SU-DHL-6 (cell line): ENCODE results near the gene HOMER2.
A peak's percentile ranks its signal among the peaks of the same experiment; 100 is the strongest.

ENCODE experiments used
- H2AFZ ChIP-seq: fragments of 200-600 bp; sonication (generic); 2 replicates; pipeline ENCODE4 v1.6.1; 2014; ENCODE audit warnings: low read depth, mild to moderate bottlenecking, moderate library complexity, mixed read lengths, antibody characterized with exemption, low read length; ENCODE audit not compliant: severe bottlenecking
- H3F3A ChIP-seq: fragments of 200-600 bp; shearing (Covaris generic); 2 replicates; pipeline ENCODE4 v1.6.0; 2016; ENCODE audit warnings: antibody characterized with exemption, mild to moderate bottlenecking; ENCODE audit not compliant: insufficient read depth
- H3K27ac ChIP-seq: fragments of 200-600 bp; sonication (generic); 2 replicates; pipeline ENCODE4 v1.5.1; 2016; ENCODE audit warnings: low read depth, mild to moderate bottlenecking, low read length, moderate library complexity, mixed read lengths
- H3K27me3 ChIP-seq: fragments of 200-600 bp; sonication (generic), shearing (Covaris generic); 2 replicates; pipeline ENCODE4 v1.6.0; 2014; ENCODE audit warnings: mild to moderate bottlenecking, low read length
- H3K36me3 ChIP-seq: fragments of 200-600 bp; sonication (generic); 2 replicates; pipeline ENCODE4 v1.6.1; 2014; ENCODE audit warnings: mild to moderate bottlenecking, low read length, mixed read lengths
- H3K4me2 ChIP-seq: fragments of 300-600, 200-600 bp; shearing (Covaris generic), sonication (generic); 2 replicates; pipeline ENCODE4 v1.6.0; 2014; ENCODE audit warnings: low read length, low read depth, mild to moderate bottlenecking; ENCODE audit not compliant: poor library complexity, severe bottlenecking
- H3K4me3 ChIP-seq: fragments of 200-600 bp; sonication (generic); 2 replicates; pipeline ENCODE4 v1.5.1; 2014; ENCODE audit warnings: antibody characterized with exemption, low read length, mild to moderate bottlenecking, mixed read lengths; ENCODE audit not compliant: insufficient read depth, poor library complexity, severe bottlenecking
- H3K79me2 ChIP-seq: fragments of 200-600 bp; sonication (generic); 2 replicates; pipeline ENCODE4 v1.6.1; 2014; ENCODE audit warnings: mild to moderate bottlenecking, low read length, moderate library complexity; ENCODE audit not compliant: insufficient read depth
- H3K9ac ChIP-seq: fragments of 200-600 bp; sonication (generic); 2 replicates; pipeline ENCODE4 v1.7.0; 2014; ENCODE audit warnings: mild to moderate bottlenecking, low read length
- H3K9me2 ChIP-seq: fragments of 200-600 bp; sonication (generic); replicated peaks from 2 replicates; pipeline ENCODE4 v1.6.1; 2014; ENCODE audit warnings: low read length; ENCODE audit not compliant: insufficient read depth
- H3K9me3 ChIP-seq: fragments of 200-600 bp; sonication (generic); 2 replicates; pipeline ENCODE4 v1.6.1; 2014; ENCODE audit warnings: low read length, mixed read lengths; ENCODE audit not compliant: insufficient read depth
- H4K20me1 ChIP-seq: fragments of 200-600 bp; sonication (generic); 2 replicates; pipeline ENCODE4 v1.6.1; 2014; ENCODE audit warnings: low read depth, mild to moderate bottlenecking, antibody characterized with exemption, low read length, moderate library complexity, mixed read lengths
- EZH2phosphoT487 ChIP-seq: fragments of 200-600 bp; sonication (generic), shearing (Covaris generic); conservative IDR thresholded peaks from 2 replicates; pipeline ENCODE4 v1.6.1; 2018; ENCODE audit warnings: mild to moderate bottlenecking, antibody characterized with exemption, low read length, moderate library complexity, mixed read lengths
- TF ChIP-seq, protein P1 (sequence below): fragments of 200-600 bp; sonication (generic); IDR thresholded peaks from one replicate; pipeline ENCODE4 v1.5.1; 2017; ENCODE audit warnings: antibody characterized with exemption, mild to moderate bottlenecking, low read length, moderate library complexity; ENCODE audit not compliant: insufficient read depth, poor library complexity, severe bottlenecking

The HOMER2 gene

DNA sequence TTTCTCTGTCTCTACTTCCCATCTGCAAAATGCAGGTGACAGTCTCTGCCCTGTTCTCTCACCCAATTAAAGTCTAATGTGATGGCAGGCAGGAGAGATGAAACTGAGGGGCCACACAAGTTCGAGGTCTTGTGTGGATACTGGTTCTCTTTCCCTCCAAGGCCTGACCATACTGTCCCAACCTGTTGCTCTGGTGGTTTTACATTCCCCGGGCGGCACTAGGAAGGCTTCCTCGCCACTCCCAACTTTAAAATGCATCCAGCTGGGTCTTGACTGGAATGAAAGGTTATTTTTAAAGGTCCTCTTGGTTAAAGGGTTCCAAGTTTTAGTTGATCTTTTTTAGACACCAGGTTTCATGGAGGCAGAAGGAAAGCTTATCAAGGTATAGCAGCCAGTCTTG, 105.9 kb downstream of the HOMER2 start:
- TF ChIP-seq EZH2phosphoT487, result no peak
- TF ChIP-seq, protein P1, sequence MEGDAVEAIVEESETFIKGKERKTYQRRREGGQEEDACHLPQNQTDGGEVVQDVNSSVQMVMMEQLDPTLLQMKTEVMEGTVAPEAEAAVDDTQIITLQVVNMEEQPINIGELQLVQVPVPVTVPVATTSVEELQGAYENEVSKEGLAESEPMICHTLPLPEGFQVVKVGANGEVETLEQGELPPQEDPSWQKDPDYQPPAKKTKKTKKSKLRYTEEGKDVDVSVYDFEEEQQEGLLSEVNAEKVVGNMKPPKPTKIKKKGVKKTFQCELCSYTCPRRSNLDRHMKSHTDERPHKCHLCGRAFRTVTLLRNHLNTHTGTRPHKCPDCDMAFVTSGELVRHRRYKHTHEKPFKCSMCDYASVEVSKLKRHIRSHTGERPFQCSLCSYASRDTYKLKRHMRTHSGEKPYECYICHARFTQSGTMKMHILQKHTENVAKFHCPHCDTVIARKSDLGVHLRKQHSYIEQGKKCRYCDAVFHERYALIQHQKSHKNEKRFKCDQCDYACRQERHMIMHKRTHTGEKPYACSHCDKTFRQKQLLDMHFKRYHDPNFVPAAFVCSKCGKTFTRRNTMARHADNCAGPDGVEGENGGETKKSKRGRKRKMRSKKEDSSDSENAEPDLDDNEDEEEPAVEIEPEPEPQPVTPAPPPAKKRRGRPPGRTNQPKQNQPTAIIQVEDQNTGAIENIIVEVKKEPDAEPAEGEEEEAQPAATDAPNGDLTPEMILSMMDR, result no peak
- Histone ChIP-seq H3K9me2 (no peaks in the 10 kb centered on the region), H4K20me1 (no peaks in the 10 kb centered on the region), H3F3A (peaks cover 13% of the 10 kb centered on the region), H3K4me2 (no peak overlapping the region), H3K27ac (no peak overlapping the region), H3K27me3 (no peaks in the 10 kb centered on the region), H3K4me3 (no peak overlapping the region), H2AFZ (no peak overlapping the region), H3K9me3 (no peaks in the 10 kb centered on the region), H3K36me3 (no peaks in the 10 kb centered on the region), H3K79me2 (no peaks in the 10 kb centered on the region), H3K9ac (no peak overlapping the region)

DNA sequence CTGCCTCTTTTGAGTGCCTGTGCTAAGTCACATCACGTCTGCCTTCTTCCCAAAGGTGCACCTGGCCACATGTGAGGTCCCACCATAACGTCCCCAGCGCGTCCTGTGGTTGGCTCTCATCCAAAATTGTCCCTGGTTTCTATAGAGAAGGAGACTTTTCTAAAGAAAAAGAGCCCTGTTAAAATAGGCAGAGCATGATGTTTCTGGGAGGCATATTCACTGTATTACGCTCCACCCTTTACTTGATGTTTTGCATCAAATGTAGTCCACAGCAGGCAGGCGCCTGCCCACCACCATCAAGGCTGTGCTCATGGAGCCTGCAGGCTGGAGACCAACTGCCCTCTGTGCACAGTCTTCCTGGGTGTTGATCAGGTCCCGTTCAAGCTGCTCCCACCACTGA, 106.8 kb downstream of the HOMER2 start:
- H3F3A ChIP-seq, result peaks cover 18% of the 10 kb centered on the region
- no peak overlapping the region for H3K27ac ChIP-seq
- no peak overlapping the region for H3K4me3 ChIP-seq
- no peaks in the 10 kb centered on the region for H3K79me2 ChIP-seq
- TF ChIP-seq, protein P1, result no peak
- TF ChIP-seq EZH2phosphoT487, result no peak
- H3K9me3 ChIP-seq, result no peaks in the 10 kb centered on the region
- H3K9ac ChIP-seq, result no peak overlapping the region
- no peak overlapping the region for H3K4me2 ChIP-seq
- no peaks in the 10 kb centered on the region for H3K27me3 ChIP-seq
- no peaks in the 10 kb centered on the region for H4K20me1 ChIP-seq
- H3K36me3 ChIP-seq, result no peaks in the 10 kb centered on the region
- no peak overlapping the region for H2AFZ ChIP-seq
- no peaks in the 10 kb centered on the region for H3K9me2 ChIP-seq

DNA sequence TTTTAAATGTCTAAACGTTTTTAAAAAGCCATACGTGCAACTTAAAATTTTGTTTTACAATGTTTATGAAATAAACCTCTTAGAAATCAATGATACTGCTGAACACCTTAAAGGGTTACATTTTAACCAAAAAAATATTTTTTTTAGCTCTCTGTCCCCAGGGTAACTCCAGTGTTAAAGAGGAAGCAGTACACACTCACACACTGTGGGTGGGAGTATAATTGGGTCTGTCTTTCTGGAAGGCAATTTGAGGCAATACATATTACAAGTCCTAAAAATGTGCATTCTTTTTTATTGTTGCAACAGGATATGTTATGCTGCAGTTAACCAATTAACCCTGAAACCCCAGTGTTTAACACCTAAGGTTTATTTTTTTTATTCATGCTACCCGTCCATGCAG, 109.0 kb downstream of the HOMER2 start:
- Histone ChIP-seq H3K9me2 (no peaks in the 10 kb centered on the region), H2AFZ (no peak overlapping the region), H3K4me2 (peak overlapping the region; percentile 64), H3K79me2 (no peaks in the 10 kb centered on the region), H3K27ac (no peak overlapping the region), H3K27me3 (no peaks in the 10 kb centered on the region), H3K9ac (no peak overlapping the region), H3K36me3 (no peaks in the 10 kb centered on the region), H3K9me3 (no peaks in the 10 kb centered on the region), H4K20me1 (no peaks in the 10 kb centered on the region), H3F3A (peaks cover 18% of the 10 kb centered on the region), H3K4me3 (peak overlapping the region; percentile 33)
- no peak for TF ChIP-seq EZH2phosphoT487
- TF ChIP-seq, protein P1, result no peak
